Esophagus squamous epithelium (tissue), 5 donors: ENCODE measurements around the gene ADRA1B. TPM values are rescaled to one million over a fixed set of nuclear protein-coding genes. Genes with fewer than 3 reads are reported as not detected.

ENCODE experiments used
- DNase-seq: peaks from one replicate; lab custom pipeline; 2025; lab: John Stamatoyannopoulos, UW
- H3K27ac ChIP-seq, 4 donors: fragments of 200-600 bp; sonication (generic); one replicate each; pipeline ENCODE4 v1.5.1; 2016 to 2019; ENCODE audit warnings: mild to moderate bottlenecking in 1 of 4
- H3K27me3 ChIP-seq, 4 donors: fragments of 200-600 bp; sonication (generic); 1 replicate in 3 of 4; 2 replicates in 1 of 4; pipeline versions ENCODE4 v1.5.1 to v1.6.0; 2017 to 2021; ENCODE audit warnings: antibody characterized with exemption in 1 of 4
- H3K36me3 ChIP-seq, 3 donors: fragments of 200-600 bp; sonication (generic); one replicate each; pipeline ENCODE4 v1.5.1; 2016 to 2019
- H3K4me1 ChIP-seq, 3 donors: fragments of 200-600 bp; sonication (generic); one replicate each; pipeline ENCODE4 v1.5.1; 2017 to 2019
- H3K4me3 ChIP-seq, 4 donors: fragments of 200-600 bp; sonication (generic); 1 replicate in 3 of 4; 2 replicates in 1 of 4; pipeline ENCODE4 v1.5.1; 2016 to 2019; ENCODE audit warnings: mild to moderate bottlenecking in 2 of 4, moderate library complexity in 1 of 4
- H3K9me3 ChIP-seq, 3 donors: fragments of 200-600 bp; sonication (generic); one replicate each; pipeline ENCODE4 v1.5.1; 2016 to 2019
- CTCF ChIP-seq, 6 experiments: fragments of 450-650 bp in 4 of 6; fragments of 200-600 bp in 2 of 6; sonication (generic) in 2 of 6; IDR thresholded peaks; one replicate each; pipeline ENCODE4 v1.5.1; 2016 to 2019; ENCODE audit warnings: antibody characterized with exemption in 6 of 6, mild to moderate bottlenecking in 4 of 6, moderate library complexity in 4 of 6
- POLR2A ChIP-seq, 4 donors: fragments of 450-650 bp; IDR thresholded peaks; one replicate each; pipeline ENCODE4 v1.6.1; 2017; ENCODE audit warnings: antibody characterized with exemption in 4 of 4, mild to moderate bottlenecking in 4 of 4, moderate library complexity in 3 of 4
- WGBS, 2 donors: methylation state at CpG; one replicate each; pipeline ENCODE4 v1.1.5; 2018; 5-methylcytosine and 5-hydroxymethylcytosine counted together
- intact Hi-C: fragments of 100-400 bp; cut with DNase I; formaldehyde crosslinking; loops from one replicate; pipeline ENCODE4 v1.15.0; 2022
- total RNA-seq, 4 donors: library from RNA; depleted of rRNA; stranded (reverse); fragments of >200 nt; gene quantifications; one replicate each; pipeline ENCODE4 v1.1.0, GENCODE V29; 2016
- donor health status: DM: yes; HTN: yes; CAD: no.

ADRA1B gene
- total RNA-seq, 4 donors from 2014 or later: 1.3 TPM; not detected in 3

DNA sequence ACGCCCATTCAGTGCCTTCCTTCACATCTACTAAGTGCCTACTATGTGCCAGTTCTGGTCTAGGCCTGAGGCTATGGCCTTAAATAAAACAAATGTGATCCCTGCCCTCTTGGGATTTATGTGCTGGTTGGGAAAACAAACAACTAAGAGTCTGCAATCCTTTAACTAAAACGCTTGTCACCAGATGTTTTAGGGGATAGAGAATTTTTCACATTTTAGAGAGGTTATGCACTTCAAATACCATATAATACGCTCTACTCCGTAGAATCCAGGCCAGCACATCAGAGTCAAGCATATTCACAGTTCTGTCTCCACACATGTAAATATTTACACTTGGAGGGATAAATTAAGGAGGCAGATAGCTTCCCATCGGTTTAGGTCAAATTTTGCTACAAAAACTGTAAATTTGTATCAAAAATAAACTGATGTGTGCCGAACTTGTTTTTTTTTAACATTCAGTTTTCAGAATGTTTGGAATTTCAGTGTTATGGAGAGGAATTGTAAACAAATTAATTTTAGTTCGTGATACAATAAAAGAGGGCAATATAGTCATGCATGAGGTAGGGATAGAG lies 22.0 kb upstream of the ADRA1B start:
- peak overlapping the region in 2 of 4 donors; percentile 51 to 56 for H3K27ac ChIP-seq
- no peaks in the 10 kb centered on the region for H3K4me1 ChIP-seq
- peaks cover 0 to 5% (median 0%) of the 10 kb centered on the region in 4 donors for H3K27me3 ChIP-seq
- DNase-seq: no peak
- TF ChIP-seq CTCF (IDR thresholded peaks at IDR 0.05) (no peak), POLR2A (IDR thresholded peaks at IDR 0.05) (no peak)
- H3K36me3 ChIP-seq: no peaks in the 10 kb centered on the region
- no peak overlapping the region for H3K4me3 ChIP-seq
- WGBS, 2 donors: 61 to 69% methylated on average over 6 to 7 of the region's 7 CpGs
- no peaks in the 10 kb centered on the region for H3K9me3 ChIP-seq
- intact Hi-C loops: no loop called here

GRCh38 chr5:159897786-159898393 lies 18.4 kb upstream of the ADRA1B start:
- no peak for DNase-seq
- Histone ChIP-seq H3K9me3 (no peaks in the 10 kb centered on the region), H3K4me3 (no peak overlapping the region), H3K27ac (no peak overlapping the region), H3K36me3 (no peaks in the 10 kb centered on the region), H3K4me1 (no peaks in the 10 kb centered on the region), H3K27me3 (peaks cover 0 to 10% (median 0%) of the 10 kb centered on the region in 4 donors)
- no peak for TF ChIP-seq POLR2A (IDR thresholded peaks at IDR 0.05)
- TF ChIP-seq CTCF (IDR thresholded peaks at IDR 0.05): no peak
- 72 to 78% methylated on average over 3 to 6 of the region's 6 CpGs for WGBS, 2 donors
- intact Hi-C loops: no loop called here

GRCh38 chr5:159899067-159900049 lies 16.9 kb upstream of the ADRA1B start:
- no peak for DNase-seq
- H3K36me3 ChIP-seq: no peaks in the 10 kb centered on the region
- H3K4me1 ChIP-seq: no peaks in the 10 kb centered on the region
- H3K4me3 ChIP-seq: no peak overlapping the region
- peaks cover 0 to 10% (median 0%) of the 10 kb centered on the region in 4 donors for H3K27me3 ChIP-seq
- WGBS, 2 donors: 65 to 83% methylated on average over 4 of the region's 4 CpGs
- intact Hi-C loops: no loop called here
- H3K27ac ChIP-seq: no peak overlapping the region
- TF ChIP-seq CTCF (IDR thresholded peaks at IDR 0.05): no peak
- TF ChIP-seq POLR2A (IDR thresholded peaks at IDR 0.05): no peak
- no peaks in the 10 kb centered on the region for H3K9me3 ChIP-seq

GRCh38 chr5:159901308-159901707 lies 15.0 kb upstream of the ADRA1B start:
- TF ChIP-seq CTCF (IDR thresholded peaks at IDR 0.05): no peak
- TF ChIP-seq POLR2A (IDR thresholded peaks at IDR 0.05): no peak
- Histone ChIP-seq H3K27me3 (peaks cover 0 to 5% (median 0%) of the 10 kb centered on the region in 4 donors), H3K27ac (no peak overlapping the region), H3K4me1 (peaks cover 0 to 11% (median 0%) of the 10 kb centered on the region in 3 donors), H3K4me3 (no peak overlapping the region), H3K36me3 (no peaks in the 10 kb centered on the region), H3K9me3 (no peaks in the 10 kb centered on the region)
- WGBS, 2 donors: 50 to 67% methylated on average over 1 of the region's 1 CpG
- DNase-seq: no peak
- intact Hi-C loops: no loop called here
